GM18858 (cell line): ENCODE results near the gene SLC43A2.
"Not testable (repeated sequence)": the region's sequence is repeated elsewhere in the genome, so short reads cannot be mapped to it uniquely, and the experiment has no call there.

Experiments used
- ATAC-seq: cut with Tn5 transposase; IDR thresholded peaks from one replicate; pipeline ENCODE4 v1.9.1; 2021; ENCODE audit not compliant: unreplicated experiment

The SLC43A2 gene

DNA sequence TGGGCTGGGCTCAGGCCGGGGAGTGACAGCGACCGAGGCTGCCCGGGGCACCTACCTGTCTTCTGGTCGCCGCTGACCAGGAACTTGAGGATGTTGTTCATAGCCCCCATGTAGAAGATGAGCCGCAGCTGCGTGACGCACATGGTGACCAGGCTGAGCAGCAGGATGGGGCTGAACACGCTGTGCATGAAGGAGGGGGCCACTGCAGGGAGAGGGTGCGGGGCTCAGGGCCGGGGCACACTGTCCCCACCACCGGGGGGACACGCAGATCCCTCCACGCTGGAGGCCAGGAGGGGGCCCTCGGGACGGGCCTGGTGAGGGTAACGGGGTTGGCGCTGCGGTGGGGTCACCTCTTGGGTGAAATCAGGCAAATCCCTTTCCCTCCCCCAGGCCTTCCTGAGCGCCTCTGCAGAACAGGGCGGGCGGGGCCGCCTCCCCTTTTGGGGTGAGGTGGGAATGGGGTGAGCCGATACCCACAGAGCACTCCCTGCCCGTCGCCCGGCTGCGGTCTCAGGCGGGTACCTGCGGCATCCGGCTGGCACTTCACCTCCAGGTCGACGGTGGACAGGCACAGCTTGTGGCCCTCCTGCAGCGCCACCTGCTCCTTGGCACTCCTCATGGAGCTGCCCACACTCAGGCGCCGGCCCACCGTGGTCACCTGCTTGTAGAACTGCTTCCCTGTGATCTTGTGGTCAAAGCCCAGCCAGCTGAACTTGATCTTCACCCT is 37.7 kb downstream of the SLC43A2 start:
- ATAC-seq: no peak

DNA sequence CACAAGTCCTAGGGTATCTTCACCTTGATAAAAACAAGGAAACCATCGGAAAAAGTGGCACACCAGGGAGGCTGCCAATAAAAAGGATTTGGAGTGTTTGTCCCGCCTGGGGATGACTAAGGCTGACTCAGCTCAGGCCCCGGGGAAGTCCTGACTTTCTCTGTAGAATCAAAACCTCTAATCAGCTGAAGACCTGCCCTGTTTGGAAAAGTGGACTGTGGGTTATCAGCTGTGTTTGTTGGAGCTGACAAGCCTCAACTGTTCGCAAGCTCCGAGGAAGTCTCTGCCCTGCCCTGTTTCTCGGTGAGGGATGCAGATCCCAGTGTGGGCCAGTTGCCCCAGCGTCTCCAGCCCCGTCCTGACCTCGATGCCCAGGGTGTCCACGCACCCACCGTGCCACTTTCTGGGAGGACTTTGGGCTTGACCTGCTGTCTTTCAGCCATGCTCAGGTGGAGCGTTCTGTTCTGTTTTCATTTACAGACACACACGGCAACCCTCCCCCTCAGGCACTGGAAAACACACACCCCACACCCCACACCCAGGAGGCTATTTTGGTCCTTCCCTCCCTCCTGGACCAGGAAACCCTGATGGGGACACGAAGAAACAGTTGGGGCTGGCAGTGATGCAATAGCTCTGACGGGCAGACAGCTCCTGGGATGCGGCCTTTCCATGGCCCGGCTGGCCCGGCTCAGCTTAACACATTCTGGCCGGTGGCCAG is 38.4 kb downstream of the SLC43A2 start:
- ATAC-seq: no peak

DNA sequence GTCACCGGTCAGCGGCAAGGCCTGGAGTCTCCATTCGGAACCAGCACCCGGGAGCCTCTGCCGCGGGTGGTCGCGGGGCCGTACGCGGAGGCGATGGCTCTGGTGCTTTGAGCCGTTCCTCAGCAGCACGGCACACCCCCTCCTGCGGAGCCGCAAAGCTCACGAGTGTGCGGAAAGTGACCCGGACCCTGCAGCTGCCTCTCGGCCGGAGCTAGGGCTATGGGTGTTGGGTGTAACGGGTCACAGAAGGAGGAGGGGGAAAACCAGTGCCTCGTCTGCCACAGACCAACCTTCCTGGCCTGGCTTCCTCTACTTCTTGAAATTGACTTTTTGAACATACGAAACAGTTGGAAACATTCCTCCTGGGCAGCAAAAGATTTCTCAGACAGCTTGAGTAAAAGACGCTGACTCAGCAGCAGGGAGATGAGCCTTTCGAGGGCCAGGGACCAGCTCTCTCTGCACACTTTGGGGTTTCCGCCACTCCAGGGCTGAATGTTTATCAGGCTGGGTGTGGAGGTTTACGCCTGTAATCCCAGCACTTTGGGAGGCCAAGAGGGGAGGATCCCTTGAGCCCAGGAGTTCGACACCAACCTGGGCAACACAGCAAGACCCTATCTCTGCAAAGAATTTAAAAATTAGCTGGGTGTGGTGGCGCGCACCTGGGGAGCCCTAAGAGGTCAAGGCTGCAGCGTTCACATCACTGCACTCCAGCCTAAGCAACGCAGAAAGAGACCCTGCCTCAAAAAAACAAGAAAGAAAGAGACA is 39.6 kb downstream of the SLC43A2 start:
- ATAC-seq: no peak

DNA sequence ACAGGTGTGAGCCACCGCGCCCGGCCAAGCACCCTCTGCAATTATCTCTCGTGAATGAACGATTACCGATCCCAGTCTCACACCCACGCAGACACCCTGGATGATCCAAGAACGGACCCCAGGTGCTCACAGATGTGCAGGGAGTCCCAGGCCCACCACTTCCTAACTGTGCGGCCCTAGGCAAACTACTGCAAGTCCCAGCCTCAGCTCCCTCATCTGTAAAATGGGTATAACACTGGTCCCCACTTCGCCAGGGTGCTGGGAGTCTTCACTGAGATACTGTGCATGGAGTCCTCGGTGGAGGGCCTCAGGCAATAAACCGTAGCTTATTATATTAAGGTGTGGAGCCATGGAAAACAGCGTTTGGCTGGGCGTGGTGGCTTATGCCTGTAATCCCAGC is 44.5 kb downstream of the SLC43A2 start:
- no peak for ATAC-seq

DNA sequence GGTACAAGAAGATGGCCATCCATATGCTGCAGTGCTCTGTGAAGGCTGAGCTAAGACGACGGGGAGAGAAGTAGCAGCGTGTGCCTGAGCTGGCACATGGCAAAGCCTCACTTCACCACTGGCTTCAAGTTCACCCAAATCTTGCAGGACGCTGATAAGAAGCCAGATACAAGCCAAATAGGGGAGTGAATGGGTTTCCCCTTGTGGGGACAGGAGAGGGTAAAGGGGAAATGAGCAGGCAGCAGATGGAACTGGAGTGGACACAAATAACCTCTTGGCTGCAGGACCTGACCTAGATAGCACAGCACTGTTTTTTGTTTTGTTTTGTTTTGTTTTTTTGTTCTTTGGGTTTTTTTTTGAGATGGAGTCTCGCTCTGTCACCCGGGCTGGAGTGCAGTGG is 45.1 kb downstream of the SLC43A2 start:
- ATAC-seq: no peak

DNA sequence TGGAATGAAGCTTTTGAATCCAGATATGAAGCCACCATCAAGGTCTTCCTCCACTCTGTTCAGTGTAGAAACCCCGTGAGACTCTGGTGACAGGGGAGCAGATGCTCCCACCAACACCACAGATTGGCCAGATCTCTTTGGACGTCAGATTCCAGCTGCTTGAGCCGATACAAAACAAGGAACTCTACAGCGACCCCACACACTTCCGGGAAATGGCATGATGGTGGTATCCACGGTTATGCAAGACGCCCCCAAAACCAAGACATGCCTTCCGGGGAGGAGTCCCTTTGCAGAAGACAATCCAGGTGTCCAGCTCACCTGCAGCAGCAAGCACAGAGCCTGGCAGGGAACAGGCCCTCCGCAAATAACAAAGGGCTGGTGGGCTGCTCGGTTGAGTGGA is 46.3 kb downstream of the SLC43A2 start:
- ATAC-seq: no peak

DNA sequence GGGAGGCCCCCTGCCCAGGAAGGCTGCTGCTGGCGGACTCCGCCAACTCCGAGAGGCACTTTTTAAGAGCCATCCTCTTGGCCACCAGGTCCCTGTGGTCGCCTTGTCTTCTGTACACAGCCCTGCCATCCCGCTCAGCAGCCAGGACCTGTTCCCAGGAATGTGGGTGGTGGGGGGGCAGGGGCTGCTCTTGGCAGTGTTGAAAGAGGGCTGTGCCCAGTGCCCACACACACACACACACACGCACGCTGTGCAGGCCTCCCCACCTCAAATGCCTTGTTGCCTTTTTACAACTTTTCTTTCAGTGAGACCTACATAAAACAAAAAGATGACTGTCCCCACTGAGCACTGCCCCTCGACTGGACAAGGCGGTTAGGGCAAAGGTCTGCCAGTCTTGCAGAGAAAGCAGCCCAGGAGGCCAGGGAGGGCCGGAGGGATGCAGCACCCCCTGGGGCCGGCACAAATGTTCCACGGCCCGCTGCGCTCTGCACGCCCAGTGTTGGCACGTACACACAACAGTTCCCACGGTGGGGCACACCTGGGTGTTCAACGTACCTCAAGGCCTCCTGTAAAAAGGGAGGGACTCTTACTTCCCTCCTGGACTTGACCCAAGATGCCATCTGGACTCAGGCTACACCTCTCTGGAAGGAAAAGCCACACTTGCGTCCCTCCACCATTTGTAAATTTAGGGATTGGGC is 47.5 kb downstream of the SLC43A2 start:
- no peak for ATAC-seq

DNA sequence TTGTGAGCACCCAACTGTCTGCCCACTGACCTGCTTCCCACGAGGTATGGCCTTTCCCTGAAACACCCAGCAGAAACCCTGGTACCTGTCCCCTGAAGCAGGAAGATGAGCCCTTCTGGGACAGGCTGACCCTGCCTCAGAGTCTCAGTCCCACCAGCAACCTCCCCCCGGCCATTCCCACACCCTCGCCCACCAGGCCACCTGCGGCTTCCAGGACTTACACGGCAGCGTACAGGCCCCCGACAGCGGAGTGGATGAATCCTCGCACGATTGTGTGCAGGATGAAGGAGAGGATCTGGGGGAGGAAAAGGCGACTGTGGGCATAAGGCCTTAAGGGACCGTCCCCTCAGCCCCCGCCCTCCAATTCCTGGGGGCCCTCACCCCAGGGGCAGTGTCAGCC is 50.6 kb downstream of the SLC43A2 start:
- ATAC-seq: no peak

DNA sequence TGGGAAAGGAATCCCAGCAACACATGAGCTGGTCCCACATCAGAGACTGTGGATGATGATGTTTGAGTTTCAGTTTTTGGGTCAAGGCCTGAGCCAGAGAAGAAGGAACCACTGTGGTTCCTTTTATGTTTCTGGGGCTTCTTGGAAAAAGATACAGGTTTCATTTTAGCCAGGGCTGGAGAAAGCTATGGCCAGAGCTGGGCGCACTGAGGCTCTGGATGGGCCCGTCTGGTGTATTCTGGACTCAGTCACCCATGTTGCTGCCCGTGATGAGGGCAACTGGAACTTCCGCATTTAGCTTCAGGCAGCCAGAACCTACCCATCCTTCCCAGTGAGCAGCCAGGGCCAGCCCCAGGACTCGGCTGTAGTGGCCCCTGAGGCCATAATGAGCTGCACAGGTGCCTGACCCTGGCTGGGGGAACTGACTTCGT is 51.0 kb downstream of the SLC43A2 start:
- ATAC-seq: no peak

DNA sequence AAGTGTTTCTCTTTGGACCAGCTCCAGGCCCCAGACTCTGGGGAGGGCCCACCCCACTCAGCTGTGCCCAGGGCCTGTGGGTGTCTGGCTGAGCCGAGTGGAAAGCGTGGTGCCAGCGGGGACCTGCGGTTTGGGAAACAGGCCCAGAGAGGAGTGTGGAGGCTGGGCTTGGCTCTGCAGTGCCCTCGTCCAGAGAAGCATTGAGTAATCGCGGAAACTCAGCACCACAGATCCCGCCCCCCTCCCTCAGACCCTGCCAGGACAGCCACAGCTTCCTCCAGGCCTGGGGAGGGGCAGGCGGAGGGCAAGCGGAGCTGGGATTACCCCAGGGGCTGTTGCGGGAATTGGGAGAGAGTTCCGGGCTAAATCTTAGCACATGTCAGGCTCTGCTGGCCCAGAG is 51.5 kb downstream of the SLC43A2 start:
- ATAC-seq: no peak

DNA sequence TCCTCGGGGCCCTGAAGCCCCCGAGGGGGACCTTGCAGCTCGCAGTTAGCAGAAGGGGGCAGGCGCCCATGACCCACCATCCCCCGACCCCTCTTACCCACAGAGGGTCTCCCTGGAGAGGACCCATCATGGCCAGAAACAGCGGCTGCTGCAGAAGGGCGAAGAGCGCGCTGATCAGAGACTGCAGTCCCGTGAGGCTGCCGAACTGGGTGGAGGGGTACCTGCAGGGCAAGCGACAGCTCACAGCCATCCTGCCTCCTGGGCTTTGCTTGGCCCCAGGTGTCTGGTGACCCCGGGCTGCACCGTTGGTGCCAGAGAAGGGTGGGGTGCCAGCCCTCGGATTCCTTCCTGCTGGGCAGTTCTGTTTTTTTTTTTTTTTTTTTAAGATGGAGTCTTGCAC is 52.1 kb downstream of the SLC43A2 start:
- ATAC-seq: no peak

DNA sequence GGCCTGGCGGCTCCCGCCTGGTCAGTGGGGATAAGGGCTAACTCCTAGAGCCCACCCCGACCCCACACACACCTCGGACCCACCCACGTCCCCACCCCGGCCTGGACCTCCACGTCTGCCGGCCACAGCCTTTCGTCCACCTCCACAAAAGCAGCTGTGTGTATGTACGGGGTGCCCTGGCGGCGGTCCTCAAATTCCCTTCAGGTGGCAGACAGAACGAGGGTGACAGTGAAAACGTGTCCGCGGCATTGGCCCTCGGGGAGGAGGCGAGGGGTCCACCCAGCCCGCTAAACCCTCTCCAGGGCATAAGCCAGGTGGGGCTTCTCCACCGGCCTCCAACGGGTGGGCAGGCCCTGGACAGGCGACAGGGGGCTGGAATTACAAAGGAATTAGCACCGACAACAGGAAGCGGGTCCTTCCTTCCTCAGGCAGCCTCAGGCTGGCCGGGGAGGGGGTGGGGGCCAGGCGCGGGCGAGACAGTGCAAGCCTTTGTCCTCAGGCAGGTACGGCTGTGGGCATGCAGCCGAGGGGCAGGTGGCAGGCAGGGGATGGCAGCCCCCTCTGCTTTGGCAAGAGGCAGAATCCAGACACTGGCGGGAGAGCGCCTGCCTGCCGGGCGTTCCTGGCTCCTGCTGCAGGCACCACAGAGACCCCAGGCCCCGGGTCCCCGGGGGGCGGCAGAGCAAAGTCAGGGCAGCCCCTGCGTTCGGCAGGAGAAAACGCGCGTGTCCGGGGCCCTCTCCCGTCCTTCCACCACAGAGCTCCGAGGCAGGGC is 53.8 kb downstream of the SLC43A2 start:
- no peak for ATAC-seq

DNA sequence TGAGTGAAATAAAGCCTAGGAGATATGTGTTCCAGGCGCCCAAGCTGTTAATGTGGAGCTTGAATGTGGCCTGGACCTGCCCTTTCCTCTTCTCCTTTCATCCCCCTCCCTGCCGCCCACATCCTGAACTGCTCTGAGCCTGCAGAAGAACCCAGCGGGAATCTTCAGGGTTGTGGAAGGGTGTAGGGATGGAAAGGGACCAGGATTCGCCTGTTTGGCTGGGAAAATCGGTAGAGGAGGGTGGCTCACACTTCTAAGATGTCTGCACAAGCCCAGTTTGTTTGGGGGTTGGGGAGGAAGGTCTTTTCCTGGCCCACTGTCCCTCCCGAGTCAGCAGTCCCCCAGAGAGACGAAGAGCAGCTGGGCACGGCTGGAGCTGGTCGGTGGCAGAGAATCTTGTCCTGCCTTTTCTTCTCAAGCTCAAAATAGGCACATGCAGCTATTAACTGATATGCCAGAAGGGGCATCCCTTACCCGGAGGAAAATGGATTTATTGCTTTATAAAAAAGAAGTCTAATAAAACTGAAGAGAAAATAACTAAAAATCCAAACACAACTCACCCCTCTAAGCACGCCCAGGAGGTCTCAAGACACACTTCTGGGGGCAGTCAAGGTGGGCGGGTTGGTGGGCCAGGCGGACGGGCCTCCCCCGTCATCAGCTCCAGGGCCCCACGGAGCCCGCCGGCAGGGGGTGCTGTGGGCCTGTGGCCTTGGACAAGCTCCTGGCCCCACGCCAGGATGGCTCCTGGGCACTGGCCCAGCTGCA is 54.5 kb downstream of the SLC43A2 start:
- no peak for ATAC-seq

DNA sequence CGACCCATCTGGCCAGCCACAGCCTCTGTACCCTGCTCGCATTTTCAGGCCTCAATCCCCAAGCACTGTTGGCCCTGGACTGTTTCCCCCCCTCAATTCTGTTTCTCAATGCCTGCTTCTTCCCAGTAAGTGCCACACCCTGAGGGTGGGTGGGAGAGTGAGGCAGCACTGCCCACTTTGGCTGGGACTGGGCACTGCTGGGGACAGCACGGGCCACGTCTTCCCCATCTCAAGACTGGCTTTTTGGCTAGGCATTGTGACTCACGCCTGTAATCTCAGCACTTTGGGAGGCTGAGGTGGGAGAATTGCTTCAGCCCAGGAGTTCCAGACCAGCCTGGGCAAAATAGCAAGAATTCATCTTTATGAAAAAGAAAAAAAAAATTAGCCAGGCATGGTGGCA is 56.0 kb downstream of the SLC43A2 start:
- ATAC-seq: not testable (repeated sequence)

DNA sequence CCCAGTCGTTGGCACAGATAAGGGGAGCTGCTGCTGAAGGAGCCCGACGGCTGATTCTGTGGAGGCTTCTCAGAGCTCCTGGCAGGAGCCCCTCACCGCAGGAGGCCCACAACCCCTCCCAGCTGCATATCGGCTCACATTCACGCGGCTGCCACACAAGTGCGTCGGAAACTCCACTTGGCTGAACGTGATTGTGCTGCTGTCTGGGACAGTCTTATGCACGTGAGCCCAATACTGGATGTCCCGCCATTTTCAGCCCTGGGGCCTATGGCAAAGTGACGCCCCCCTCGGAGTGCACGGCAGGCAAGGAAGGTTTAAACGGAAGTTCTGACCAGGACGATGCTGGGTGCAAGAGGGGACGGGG is 57.3 kb downstream of the SLC43A2 start:
- ATAC-seq: no peak

DNA sequence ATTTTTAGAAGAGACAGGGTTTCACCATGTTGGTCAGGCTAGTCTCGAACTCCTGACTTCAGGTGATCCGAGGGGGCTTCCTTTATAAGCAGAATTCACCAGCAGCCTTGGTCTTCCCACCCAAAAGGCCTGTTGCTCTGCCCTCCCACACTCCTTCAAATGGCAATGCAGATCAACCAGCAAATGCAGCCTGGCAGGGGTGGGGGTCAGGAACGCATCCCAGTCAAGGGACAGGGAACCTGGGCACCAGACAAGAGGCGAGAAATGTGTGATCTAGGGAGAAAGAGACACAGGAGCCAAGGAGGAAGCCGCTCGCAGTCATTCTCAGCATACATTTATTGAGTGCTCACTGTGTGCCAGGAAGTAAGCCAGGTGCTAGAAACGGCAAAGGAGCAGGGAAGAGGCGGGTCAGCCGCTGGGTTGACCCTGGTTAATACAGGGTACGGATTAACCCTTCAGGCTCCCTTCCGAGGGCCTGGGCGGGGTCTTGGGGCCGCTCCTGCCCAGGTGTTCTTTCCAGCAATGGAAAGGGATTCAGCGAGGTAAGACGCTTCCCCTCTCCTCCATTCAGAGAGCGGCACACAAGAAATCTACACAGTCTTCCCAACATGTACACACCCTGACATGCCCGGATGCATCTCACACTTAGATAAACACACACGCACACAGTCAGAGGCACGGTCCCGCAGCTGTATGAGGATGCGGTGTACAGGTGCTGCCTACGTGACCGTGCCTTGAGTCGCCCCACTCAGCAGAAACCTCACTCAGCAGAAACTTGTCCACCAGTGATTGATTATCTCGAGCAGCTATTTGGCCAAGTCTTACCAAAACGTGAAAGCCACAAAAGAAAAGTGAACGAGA is 59.5 kb downstream of the SLC43A2 start:
- ATAC-seq: no peak

DNA sequence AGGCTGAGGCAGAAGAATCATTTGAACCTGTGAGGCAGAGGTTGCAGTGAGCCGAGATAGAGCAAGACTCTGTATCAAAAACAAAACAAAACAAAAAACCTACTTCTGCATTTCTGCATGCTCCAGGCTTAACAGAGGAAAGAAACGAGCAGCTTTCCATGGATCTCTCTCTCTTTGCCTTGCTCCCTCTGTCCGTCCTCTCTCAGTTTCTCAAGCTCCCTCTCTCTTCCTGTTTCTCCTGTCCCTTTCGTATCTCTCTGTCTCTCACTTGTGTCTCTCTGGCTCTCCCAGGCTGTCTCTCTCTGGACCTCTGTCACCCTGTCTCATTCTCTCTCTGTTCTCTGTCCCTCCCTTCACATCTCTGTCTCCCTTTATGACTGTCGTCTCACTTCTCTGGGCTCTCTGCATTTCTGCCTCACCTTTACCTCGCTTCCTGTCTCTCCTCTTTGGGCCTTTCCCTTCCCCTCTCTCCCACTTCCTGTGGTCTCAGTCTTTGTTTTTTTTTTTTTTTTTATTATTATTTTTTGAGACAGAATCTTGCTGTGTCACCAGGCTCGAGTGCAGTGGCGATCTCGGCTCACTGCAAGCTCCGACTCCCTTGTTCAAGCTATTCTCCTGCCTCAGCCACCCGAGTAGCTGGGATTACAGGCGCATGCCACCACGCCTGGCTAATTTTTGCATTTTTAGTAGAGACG is 62.0 kb downstream of the SLC43A2 start:
- no peak for ATAC-seq

DNA sequence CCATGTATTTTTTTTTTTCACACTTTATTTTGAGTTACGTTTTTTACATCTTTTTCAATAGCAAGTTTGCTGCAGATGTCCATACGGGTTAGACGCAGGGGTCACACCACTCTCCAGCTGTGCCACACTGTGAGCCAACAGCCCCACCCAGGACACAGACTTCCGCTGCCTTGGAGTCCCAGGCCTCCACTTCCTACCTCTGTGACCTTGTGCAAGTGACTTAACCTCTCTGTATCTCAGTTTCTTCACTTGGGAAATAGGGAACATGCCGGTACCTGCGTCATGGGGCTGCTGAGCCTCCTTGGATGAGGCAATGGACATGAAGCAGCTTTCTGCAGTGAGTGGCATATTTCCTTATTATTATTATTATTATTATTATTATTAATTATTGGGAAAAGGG is 62.8 kb downstream of the SLC43A2 start:
- ATAC-seq: no peak
